Kidney epithelial cell (primary cell): ENCODE measurements around the gene WHRN. TPM values are rescaled to one million over a fixed set of nuclear protein-coding genes. Genes with fewer than 3 reads are reported as not detected.
A peak's percentile ranks its signal among the peaks of the same experiment; 100 is the strongest.

Source experiments
- DNase-seq: peaks from one replicate; pipeline ENCODE4 v3.0.0-alpha.2; 2010; ENCODE audit warnings: low read depth
- H3K27me3 ChIP-seq: 2 replicates; pipeline ENCODE4 v1.6.0; 2011; ENCODE audit warnings: low read length; ENCODE audit not compliant: control insufficient read depth, insufficient read depth
- H3K36me3 ChIP-seq: 2 replicates; pipeline ENCODE4 v1.5.1; 2011; ENCODE audit warnings: low read length; ENCODE audit not compliant: control insufficient read depth, insufficient read depth
- H3K4me3 ChIP-seq: 2 replicates; pipeline ENCODE4 v1.5.1; 2011; ENCODE audit warnings: low read depth, mild to moderate bottlenecking, control low read depth, low read length
- total RNA-seq: library from RNA; depleted of rRNA; stranded (reverse); fragments of >200 nt; gene quantifications from 2 replicates; pipeline ENCODE4 v1.2.3, GENCODE V29; 2015
- TF ChIP-seq, protein P1 (sequence below): IDR thresholded peaks from 2 replicates; pipeline ENCODE4 v1.5.1; 2011; ENCODE audit warnings: mild to moderate bottlenecking, moderate library complexity, low read length, control low read depth, inconsistent platforms; ENCODE audit not compliant: insufficient read depth, poor library complexity, severe bottlenecking

Gene WHRN
- total RNA-seq, 1 donor from 2014 or later = 9.2 TPM

- TF ChIP-seq, protein P1, sequence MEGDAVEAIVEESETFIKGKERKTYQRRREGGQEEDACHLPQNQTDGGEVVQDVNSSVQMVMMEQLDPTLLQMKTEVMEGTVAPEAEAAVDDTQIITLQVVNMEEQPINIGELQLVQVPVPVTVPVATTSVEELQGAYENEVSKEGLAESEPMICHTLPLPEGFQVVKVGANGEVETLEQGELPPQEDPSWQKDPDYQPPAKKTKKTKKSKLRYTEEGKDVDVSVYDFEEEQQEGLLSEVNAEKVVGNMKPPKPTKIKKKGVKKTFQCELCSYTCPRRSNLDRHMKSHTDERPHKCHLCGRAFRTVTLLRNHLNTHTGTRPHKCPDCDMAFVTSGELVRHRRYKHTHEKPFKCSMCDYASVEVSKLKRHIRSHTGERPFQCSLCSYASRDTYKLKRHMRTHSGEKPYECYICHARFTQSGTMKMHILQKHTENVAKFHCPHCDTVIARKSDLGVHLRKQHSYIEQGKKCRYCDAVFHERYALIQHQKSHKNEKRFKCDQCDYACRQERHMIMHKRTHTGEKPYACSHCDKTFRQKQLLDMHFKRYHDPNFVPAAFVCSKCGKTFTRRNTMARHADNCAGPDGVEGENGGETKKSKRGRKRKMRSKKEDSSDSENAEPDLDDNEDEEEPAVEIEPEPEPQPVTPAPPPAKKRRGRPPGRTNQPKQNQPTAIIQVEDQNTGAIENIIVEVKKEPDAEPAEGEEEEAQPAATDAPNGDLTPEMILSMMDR = no peak
- Histone ChIP-seq H3K36me3 (peaks cover 3% of the 10 kb centered on the region), H3K27me3 (no peaks in the 10 kb centered on the region), H3K4me3 (no peak overlapping the region)
- peak; percentile 74 for DNase-seq
Measured at GRCh38 chr9:114371973-114372917, 133.0 kb downstream of the WHRN start.

DNA sequence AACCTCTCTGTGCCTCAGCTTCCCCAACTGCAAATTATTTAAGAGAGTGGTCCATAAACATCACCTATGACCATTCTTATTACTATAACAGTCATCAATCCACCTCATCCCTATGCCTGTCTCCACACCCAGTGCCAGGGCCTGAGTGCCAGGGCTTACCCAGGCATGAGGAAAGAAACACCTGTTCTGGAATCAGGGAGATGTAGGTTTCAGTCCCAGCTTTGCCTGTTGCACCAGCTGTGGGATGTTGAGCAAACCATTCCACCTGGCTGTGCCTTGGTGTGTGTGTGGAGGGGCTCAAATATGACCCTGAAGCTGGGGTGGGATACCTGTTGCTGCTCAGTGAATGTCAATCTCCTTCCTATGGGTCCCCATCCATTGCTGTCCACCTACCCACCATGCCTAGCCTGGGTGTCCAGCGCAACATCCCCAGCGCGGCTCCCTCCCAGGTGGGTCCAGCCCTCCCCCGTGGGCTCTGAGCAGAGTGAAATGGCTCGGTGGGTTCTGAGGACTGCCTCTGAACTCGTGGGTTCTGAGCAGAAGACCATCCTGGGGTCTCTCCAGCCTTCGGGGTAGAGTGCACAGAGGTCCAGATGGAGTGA lies 133.8 kb downstream of the WHRN start:
- no peak overlapping the region for H3K4me3 ChIP-seq
- peaks cover 3% of the 10 kb centered on the region for H3K36me3 ChIP-seq
- H3K27me3 ChIP-seq = no peaks in the 10 kb centered on the region
- DNase-seq = no peak
- TF ChIP-seq, protein P1 = no peak

DNA sequence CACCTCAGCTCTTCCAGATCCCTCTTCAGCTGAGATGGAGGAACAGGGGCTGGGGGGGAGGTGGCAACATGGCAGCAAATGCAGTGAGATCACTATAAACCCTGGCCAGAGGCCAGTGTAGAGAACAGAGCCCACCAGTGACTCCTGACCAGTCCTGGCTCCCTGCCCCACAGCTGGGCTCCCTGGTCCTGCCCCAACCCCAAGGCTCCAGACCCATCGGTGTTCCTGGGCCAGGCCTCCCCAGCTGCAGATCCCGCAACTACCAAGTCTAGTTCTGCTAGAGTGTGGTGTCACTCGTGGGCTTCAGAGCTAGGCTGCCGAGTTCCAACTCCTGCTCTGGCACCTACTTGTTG lies 134.3 kb downstream of the WHRN start:
- Histone ChIP-seq H3K4me3 (no peak overlapping the region), H3K27me3 (no peaks in the 10 kb centered on the region), H3K36me3 (peaks cover 3% of the 10 kb centered on the region)
- no peak for DNase-seq
- TF ChIP-seq, protein P1 = no peak

- DNase-seq = no peak
- H3K27me3 ChIP-seq = no peaks in the 10 kb centered on the region
- H3K36me3 ChIP-seq = peaks cover 3% of the 10 kb centered on the region
- no peak overlapping the region for H3K4me3 ChIP-seq
- TF ChIP-seq, protein P1 = no peak
Measured at GRCh38 chr9:114370251-114370967, 134.9 kb downstream of the WHRN start.

DNA sequence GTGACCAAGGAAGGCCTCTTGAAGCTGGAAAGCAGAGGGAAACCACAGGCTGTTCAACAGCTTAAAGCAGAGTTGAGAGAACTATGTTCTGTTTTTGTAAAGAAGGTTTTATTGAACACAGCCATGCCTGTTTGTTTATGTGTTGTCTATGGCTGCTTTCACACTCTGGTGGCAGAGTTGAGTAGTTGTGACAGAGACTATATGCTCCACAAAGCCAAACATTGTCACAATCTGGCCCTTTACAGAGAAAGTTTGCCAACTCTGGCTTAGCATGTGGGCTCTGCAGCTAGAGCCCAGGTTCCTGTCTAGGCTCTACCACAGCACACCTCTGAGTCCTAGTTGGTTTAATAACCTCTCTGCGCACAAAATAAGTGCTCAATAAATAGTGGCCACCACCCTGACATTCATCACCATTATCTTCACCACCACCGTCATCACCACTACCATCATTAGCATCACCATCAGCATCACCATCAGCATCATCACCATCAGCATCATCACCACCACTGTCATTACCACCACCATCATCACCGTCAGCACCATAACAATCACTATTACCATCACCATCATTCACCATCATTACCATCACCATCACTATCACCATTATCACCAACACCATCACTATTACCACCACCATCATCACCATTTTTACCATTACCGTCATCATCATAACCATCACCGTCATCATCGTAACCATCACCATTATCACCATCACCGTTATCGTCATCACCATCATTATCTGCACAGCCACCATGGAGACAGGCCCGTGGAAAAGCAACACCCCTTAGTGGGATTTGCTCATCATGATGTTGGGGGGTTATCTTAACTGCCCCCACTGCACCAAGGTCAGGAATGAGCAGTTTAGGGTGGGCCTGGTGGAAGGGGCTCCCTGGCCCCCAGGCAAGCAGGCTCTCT lies 135.8 kb downstream of the WHRN start:
- no peak for DNase-seq
- Histone ChIP-seq H3K4me3 (no peak overlapping the region), H3K36me3 (peaks cover 3% of the 10 kb centered on the region)

More for the DNA sequence above, 135.8 kb downstream of the WHRN start:
- H3K27me3 ChIP-seq = no peaks in the 10 kb centered on the region
- TF ChIP-seq, protein P1 = no peak
